NCI-H1092 (cell line): ENCODE data around the gene ZSCAN31.
"Not testable (repeated sequence)": the region's sequence is repeated elsewhere in the genome, so short reads cannot be mapped to it uniquely, and the experiment has no call there.

Experiments
- DNase-seq: peaks from one replicate; lab custom pipeline; 2025; lab: John Stamatoyannopoulos, UW

ZSCAN31 gene

GRCh38 chr6:28335564-28336283, at the start of gene ZSCAN31:
Gene ZSCAN31 (minus strand): TSS chr6:28336148. CDS start chr6:28329683, 6,465 bp downstream.
- DNase-seq, result peak; percentile 33

DNA sequence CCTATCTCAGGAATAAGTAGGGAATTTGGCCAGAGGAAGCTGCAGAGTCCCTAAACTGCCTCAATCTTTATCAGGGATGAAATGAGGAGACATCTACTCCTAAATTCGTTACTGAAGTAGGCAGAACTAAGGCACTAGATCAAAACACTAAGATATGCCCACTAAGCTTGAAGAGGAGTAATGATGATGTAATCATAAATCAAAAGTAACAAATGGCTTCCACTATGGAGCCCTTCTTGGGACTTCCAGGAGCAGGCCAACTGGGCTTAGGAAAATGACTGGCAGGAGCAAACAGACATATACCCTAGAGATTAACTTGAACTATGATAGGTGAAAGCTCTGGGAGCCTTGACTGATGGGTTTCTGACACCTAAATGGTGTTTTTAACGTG, 48.2 kb upstream of the ZSCAN31 start:
- no peak for DNase-seq

GRCh38 chr6:28383235-28384142, 47.5 kb upstream of the ZSCAN31 start:
- peak; percentile 51 for DNase-seq

GRCh38 chr6:28380381-28380780, 44.4 kb upstream of the ZSCAN31 start:
- DNase-seq, result no peak

DNA sequence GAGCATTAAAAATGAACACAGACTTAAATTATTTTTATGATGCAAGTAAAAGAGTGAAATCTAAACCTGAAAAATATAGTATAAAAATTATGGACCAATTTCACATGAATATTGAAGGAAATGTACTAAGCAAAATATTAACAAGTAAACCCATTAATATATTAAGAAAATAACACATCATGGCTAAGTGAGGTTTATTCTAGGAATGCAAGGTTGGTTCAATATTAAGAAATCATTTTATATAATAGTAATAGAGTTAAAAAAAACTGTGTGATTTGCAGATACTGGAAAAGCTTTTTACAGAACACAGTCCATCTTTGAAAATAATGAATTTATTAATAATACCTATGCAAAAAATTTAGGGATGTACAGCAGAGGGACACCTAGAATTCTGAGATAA, 42.7 kb upstream of the ZSCAN31 start:
- DNase-seq, result no peak

DNA sequence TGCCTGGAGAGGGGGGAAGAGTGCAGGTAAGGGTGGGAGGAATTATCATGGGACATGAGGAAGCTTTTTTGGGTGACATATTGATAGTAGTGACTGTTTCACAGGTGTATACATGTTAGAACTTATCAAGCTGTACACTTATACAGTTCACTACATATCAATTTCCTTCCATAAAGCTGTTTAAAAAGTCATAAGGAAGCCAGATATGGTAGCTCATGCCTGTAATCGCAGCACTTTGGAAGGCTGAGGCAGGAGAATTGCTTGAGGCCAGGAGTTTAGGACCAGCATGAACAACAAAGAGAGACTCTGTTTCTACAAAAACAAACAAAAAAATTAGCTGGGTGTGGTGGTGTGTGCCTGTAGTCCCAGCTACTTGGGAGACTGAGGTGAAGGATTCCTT, 41.9 kb upstream of the ZSCAN31 start:
- no peak for DNase-seq

- DNase-seq, result no peak
Measured at GRCh38 chr6:28373925-28374324, 38.0 kb upstream of the ZSCAN31 start.

- DNase-seq, result no peak
Measured at GRCh38 chr6:28371706-28372451, 35.9 kb upstream of the ZSCAN31 start.

- DNase-seq, result no peak
Measured at GRCh38 chr6:28371280-28371679, 35.3 kb upstream of the ZSCAN31 start.

DNA sequence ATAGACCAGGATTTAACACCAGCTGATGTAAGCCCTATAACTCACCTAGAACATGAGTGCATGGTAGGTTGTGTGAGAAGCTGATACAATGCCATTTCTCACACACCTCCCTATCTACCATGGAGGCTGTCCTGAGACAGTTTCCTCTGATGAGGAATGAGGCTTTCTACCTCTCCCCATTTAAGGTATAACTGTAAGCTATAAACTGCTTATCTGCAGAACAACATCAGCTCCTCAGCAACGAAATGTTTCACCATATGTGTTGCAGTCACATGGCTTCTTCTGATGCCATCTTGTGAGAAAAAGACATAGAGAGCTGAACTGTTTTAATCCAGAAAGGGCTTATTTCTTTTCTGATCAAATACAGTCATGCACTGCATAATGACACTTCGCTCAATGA, 34.5 kb upstream of the ZSCAN31 start:
- DNase-seq, result no peak

DNA sequence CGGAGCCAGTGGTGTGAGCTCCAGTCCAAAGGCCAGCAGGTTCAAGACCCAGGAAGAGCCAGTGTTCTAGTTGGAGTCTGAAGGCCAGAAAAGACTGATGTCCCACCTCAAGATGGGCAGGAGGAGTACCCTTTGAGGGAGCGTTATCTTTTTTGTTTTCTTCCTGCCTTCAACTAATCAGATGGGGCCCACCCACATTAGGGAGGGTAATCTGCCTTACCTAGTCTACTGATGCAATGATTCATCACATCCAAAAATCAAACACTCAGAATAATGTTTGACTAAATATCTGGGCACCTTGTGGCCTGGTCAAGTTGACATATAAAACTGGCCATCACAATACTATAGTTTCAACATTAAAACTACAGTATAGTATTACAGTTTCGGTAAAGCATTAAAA, 33.5 kb upstream of the ZSCAN31 start:
- no peak for DNase-seq

DNA sequence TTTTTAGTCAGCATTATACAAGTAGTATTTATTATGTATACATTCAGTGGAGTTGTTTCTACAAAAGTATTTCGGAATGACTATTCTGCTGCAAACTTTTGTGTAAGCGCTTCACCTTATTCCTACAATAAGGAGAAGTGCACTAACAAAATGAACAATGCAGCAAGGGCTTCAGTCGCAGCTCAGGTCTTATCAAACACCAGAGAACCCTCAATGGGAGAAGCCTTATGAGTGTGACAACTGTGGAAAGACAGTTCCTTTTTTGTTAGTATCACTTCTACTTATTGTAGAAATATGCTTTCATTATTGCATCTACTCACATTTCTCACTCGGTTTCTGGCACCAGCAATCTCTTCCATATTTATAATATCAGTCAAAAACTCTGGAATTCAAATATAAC, 32.6 kb upstream of the ZSCAN31 start:
- DNase-seq, result no peak

DNA sequence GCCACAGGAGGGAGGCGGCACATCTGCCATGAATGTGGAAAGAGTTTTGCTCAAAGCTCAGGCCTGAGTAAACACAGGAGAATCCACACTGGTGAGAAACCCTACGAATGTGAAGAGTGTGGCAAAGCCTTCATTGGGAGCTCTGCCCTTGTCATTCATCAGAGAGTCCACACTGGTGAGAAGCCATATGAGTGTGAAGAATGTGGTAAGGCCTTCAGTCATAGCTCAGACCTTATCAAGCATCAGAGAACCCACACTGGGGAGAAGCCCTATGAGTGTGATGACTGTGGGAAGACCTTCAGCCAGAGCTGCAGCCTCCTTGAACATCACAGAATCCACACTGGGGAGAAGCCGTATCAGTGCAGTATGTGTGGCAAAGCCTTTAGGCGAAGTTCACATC, 29.6 kb upstream of the ZSCAN31 start:
- DNase-seq, result not testable (repeated sequence)

DNA sequence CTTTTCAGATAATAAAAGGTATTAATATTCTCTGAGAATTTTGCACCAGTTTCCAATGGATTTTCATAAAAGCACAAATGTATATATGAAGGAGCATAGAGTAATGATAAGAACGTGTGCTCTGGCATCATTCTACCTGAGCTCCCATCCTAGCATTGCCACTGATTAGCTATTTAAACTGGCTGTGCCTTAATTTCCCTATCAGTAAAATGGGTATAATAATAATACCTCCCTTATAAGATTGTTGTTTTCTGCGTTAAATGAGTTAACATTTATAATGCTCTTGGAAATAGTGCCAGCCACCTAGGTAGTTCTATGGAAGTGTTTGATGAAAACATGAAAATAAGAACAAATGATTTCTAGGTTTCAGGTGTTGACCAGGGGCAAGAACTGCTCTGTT, 25.0 kb upstream of the ZSCAN31 start:
- DNase-seq, result no peak

DNA sequence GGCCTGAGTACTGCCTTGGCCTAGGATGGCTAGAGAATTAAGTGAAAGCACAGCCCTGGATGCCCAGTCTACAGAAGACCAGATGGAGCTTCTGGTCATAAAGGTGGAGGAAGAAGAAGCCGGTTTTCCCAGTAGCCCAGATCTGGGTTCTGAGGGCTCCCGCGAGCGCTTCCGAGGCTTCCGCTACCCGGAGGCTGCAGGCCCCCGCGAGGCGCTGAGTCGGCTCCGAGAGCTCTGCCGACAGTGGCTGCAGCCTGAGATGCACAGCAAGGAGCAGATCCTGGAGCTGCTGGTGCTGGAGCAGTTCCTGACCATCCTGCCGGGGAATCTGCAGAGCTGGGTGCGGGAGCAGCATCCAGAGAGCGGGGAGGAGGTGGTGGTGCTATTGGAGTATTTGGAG, 23.6 kb upstream of the ZSCAN31 start:
- DNase-seq, result not testable (repeated sequence)

DNA sequence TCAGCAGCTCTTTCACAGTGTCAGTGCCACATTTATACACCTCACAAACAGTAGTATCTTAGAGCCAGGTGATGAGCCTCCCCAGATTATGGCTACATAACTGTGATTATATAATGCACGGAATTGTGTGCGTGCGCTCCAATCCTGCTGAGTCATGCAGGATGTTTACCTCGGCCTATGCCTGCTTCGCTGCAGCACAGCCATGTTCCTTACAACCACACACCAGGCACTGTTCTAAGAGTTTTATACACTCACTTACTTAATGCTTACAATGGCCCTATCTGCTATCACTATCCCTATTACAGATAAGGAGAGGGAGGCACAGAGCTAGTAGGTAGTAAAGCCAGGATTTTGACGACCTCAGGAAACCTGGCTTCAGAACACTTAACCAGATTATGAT, 21.1 kb upstream of the ZSCAN31 start:
- DNase-seq, result no peak

GRCh38 chr6:28356666-28357020, 20.7 kb upstream of the ZSCAN31 start:
- DNase-seq, result no peak

GRCh38 chr6:28355743-28356665, 20.1 kb upstream of the ZSCAN31 start:
- peak; percentile 59 for DNase-seq

- no peak for DNase-seq
Measured at GRCh38 chr6:28354688-28355554, 19.0 kb upstream of the ZSCAN31 start.

GRCh38 chr6:28353981-28354676, 18.2 kb upstream of the ZSCAN31 start:
- DNase-seq, result peak; percentile 10
